Neural progenitor cell (in vitro differentiated cells): Measurements from ENCODE around the gene HOXA13.

ENCODE experiments used
- CTCF ChIP-seq: fragments of 200-600 bp; sonication (generic); IDR thresholded peaks from 2 replicates; pipeline ENCODE4 v1.5.1; 2017; ENCODE audit warnings: antibody characterized with exemption, mild to moderate bottlenecking
- EZH2 ChIP-seq: fragments of 200-600 bp; sonication (generic); IDR thresholded peaks from 2 replicates; pipeline ENCODE4 v1.6.1; 2017; ENCODE audit warnings: antibody characterized with exemption, mild to moderate bottlenecking, moderate library complexity
- EZH2phosphoT487 ChIP-seq: fragments of 200-600 bp; sonication (generic); IDR thresholded peaks from 2 replicates; pipeline ENCODE4 v1.6.1; 2017; ENCODE audit warnings: antibody characterized with exemption

GRCh38 chr7:27223941-27224575, 24.2 kb upstream of the HOXA13 start:
- TF ChIP-seq CTCF (no peak), EZH2 (no peak), EZH2phosphoT487 (no peak)
